ENCODE data around the gene GAS2.

Gene GAS2

DNA sequence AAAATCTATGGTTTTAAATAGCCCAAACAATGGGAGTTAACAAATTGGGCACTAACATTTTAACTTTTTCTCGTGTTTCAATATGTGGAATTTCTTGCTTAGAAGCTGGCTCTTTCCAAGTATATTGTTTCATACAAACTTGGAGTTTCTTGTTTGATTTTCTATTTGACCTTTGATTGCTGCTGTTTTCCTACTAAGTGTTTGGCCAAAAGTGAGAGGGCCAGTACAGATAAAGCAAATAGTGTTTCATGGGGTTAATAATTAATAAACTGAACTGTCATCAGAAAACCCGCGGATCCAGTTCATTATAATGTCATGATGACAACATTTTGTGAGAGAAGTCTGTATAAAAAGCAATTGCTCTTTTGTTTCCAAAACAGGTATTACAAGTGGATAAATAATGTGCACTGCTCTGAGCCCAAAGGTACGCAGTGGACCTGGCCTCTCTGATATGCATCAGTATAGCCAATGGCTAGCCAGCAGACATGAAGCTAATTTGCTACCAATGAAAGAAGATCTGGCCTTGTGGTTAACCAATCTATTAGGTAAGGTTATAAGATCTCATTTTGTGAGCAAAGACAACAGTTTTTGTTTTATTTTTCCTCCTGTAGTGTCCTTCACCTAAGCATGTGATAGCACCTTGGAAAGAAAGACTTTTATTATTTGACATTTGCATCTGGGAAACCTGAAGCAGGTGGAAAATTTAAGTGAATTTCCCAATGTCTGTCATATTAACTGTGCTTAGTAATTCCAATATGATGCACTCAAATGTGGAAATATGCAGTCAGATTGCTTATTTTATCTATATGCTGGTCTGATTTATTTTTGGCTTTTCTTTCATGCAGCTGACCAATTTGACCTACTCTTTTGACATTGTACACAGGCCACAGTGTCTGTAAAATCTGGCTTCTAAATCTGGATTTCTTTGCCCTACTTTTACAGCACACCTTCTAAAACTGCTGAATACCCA, 8.3 kb downstream of the GAS2 start:
- DNase-seq = peak; percentile 97

DNA sequence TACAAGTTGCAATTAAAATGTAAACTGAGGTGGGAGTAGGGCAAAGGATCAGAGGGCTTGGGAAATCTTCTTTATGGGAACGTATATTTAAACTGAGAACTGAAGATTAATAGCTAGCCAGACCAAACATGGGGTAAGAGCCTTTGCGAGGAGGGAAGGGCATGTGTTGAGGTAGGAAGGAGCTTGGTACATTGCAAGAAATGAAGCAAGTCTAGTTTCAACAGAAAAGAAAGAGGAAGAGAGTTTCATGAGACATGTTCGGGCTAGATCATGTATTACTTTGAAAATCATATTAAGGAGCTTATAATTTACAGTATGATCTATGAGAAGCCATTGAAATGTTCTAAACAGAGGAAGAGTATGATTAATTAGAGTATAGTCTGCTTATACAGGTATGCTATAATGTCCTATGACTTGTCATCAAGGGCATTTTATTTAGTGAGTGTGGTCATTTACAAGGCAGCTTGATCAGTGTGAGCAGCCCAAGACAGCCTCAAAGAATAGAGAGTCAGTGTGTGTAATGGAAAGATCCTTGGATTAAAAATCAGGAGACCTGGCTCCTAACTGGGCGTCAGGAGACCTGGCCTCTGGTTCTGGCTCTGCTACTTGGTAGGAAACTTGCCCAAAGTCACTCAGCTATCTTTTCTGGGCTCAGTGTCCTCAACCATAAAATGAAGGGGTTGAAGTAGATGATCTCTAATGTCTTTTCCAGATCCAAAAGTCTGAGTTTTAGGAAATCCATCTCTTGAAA, 10.9 kb downstream of the GAS2 start:
- DNase-seq = peak; percentile 38

DNA sequence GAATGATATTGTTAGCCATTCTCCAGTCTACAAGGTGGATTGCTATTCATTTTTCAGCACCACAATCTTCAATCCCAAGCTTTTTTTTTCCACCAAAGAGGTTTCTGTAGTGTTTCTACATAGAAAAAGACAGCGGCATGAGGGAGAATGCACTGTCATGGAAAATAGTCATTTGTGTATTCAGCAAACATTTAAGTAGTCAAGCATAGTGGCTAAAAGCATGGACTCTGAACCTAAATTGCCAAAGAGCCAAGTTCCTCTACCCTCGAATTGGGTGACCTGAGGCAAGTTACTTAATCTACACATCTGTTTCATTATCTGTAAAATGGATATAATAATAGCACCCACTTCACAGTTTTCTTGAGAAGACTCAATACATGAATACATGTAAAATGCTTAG, 14.2 kb downstream of the GAS2 start:
- peak; percentile 79 for DNase-seq

GRCh38 chr11:22681281-22681812, 14.9 kb downstream of the GAS2 start:
- DNase-seq = no peak

DNA sequence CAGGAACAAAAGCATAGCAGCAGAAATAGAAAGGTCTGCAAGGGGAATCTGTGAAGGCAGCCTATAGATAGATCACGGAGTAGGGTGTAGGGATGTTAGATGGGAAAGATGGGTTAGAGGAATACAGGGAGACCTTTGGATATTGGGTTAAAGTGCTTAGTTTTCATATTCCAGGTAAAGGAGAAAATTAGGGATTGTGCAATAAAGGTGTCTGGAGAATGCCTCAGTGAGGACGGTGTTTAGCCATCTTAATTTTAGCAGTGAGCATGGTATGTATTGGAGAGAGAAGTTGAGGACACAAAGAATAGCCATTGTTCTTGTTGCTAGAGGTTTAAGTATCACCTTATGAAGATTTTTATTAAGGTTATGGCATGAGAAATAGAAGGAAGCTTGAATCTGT, 17.7 kb downstream of the GAS2 start:
- no peak for DNase-seq

- DNase-seq = no peak
Measured at GRCh38 chr11:22685111-22685510, 18.7 kb downstream of the GAS2 start.

- peak; percentile 87 for DNase-seq
Measured at GRCh38 chr11:22688914-22689313, 22.5 kb downstream of the GAS2 start.

DNA sequence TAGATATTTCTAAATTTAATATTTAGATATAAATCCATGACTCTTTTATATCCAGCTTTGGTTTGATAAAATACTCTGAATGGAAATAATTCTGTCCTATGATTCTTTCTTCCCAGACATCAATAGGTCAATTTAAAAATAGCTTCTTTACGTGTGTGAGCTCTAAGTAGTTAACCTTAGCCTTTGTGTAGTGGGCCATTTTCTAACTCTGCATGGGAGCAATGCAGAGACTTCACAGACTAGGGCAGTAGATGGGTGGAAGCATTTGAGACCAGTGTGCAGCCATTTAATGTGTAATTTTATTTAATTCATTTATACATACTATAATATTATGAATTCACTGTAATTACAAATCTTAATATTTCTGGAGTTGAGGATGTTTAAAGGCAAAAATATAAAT, 23.8 kb downstream of the GAS2 start:
- peak; percentile 9 for DNase-seq

GRCh38 chr11:22690871-22691270, 24.5 kb downstream of the GAS2 start:
- DNase-seq = peak; percentile 6

- no peak for DNase-seq
Measured at GRCh38 chr11:22699388-22699787, 33.0 kb downstream of the GAS2 start.

DNA sequence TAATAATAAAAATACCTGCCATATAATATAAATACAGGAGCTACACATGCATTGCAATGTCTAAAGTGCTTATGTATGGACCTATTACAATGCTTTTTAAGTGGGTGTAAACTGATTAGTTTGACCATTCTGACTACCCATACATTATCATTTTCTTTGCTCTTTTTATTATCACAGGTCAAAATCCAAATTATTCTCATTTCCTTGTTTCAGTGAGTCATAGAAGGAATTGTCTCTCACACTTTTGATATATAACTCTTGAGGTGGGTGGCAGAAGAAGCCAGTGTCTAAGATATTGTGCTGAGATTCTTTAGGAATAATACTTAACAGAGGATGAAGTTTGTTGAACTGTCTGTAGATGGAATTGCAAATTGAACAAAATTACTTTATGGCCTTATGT, 35.6 kb downstream of the GAS2 start:
- peak; percentile 29 for DNase-seq

DNA sequence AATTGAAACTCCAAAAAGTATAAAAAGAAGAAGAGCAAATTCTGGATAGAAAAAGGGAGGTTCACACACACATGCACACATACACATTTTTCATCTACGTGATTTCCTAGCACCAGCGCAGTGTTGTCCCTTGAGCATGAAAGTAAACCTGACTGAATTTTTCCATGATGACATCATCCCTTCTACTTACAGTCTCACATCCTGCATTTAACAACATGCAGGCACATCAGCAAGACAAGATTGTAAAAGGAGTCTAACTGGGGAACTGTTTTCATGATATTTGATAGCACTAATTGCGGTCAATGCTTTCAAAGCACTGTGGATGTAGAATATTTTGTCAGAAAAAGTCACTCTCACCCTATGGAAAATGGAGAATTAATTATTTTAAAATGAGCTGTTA, 36.6 kb downstream of the GAS2 start:
- DNase-seq = peak; percentile 94

- peak; percentile 98 for DNase-seq
Measured at GRCh38 chr11:22703591-22703990, 37.2 kb downstream of the GAS2 start.

DNA sequence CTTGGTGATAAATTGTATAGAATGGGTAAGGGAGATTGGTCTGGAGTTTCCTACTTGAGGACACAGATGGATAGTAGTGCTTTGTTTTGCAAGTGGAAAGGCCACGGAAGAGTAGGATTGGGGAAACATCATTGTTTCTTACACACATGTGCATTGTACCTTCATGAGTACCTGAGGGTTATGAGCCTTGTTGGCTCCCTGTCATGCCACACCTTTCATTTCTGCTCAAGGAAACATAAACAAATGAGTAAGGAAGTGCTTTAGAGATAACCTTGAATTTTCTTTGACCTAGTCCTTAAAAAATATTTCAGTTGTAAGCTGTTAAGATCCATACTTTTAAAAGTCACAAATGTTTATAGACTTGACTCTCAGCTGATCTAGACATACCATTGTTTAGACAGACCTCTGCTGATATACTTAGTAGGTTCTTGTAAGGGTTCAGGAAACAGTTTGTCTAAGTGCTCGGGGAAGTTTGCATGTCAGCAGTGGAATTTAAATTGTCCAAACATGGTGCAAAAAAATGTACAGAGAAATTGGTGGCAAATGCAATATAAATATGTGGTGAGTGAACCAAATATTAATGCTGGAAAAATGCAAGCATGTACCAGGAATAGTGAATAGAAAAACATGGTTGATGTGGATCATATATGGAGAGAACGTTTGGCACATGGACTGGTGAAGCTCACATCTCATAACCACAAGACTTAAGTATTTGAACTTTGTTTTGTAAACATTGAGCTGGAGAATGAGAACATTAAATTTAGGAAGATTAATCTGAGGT, 40.9 kb downstream of the GAS2 start:
- DNase-seq = peak; percentile 27

- DNase-seq = no peak
Measured at GRCh38 chr11:22711071-22711770, 44.8 kb downstream of the GAS2 start.

GRCh38 chr11:22711880-22712279, 45.5 kb downstream of the GAS2 start:
- DNase-seq = no peak

- no peak for DNase-seq
Measured at GRCh38 chr11:22713336-22713735, 46.9 kb downstream of the GAS2 start.

DNA sequence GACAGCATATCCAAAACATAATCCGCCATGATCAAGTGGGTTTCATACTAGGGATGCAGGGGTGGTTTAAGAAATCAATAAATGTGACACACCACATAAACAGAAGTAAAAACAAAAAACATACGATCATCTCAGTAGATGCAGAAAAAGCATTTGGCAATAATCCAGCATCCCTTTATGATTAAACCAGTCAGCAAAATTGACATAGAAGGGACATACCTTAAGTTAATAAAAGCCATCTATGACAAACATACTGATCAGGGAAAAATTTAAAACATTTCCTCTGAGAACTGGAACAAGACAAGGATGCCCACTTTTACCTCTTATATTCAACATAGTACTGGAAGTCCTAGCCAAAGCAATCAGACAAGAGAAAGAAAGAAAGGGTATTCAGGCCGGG, 49.6 kb downstream of the GAS2 start:
- no peak for DNase-seq

- DNase-seq = no peak
Measured at GRCh38 chr11:22720457-22720856, 54.0 kb downstream of the GAS2 start.

- no peak for DNase-seq
Measured at GRCh38 chr11:22723274-22723673, 56.9 kb downstream of the GAS2 start.

DNA sequence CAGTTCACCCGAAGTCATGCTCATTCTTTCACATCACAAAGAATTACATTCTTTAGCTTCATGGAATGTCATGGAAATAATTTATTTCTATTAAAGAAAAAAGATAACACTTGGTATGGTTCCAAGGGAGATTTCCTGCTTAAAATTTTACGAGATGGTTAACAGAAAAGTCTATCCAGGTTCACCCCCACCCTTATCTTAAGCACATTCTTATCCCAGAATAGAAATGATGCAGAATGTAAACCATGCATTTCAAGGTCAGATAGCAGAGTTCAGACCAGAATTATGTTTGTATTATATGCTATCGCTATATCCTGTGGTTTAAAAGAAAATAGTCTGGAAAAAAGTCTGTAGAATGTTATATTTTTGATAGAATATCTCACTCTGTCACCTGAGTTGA, 58.7 kb downstream of the GAS2 start:
- DNase-seq = no peak
